HUES6 (cell line): ENCODE measurements around the gene RDM1.
A peak's percentile ranks its signal among the peaks of the same experiment; 100 is the strongest.

Source experiments
- H3K27ac ChIP-seq: 2 replicates; pipeline ENCODE4 v1.7.0; 2013; ENCODE audit warnings: low read depth, mild to moderate bottlenecking, low read length, inconsistent platforms
- H3K27me3 ChIP-seq: 2 replicates; pipeline ENCODE4 v1.6.1; 2013; ENCODE audit warnings: low read length; ENCODE audit not compliant: control insufficient read depth, insufficient read depth
- H3K36me3 ChIP-seq: 2 replicates; pipeline ENCODE4 v1.6.1; 2013; ENCODE audit warnings: low read length; ENCODE audit not compliant: control insufficient read depth, insufficient read depth
- H3K4me1 ChIP-seq: 2 replicates; pipeline ENCODE4 v1.6.1; 2013; ENCODE audit warnings: low read length; ENCODE audit not compliant: control insufficient read depth, insufficient read depth
- H3K4me3 ChIP-seq: 2 replicates; pipeline ENCODE4 v1.5.1; 2013; ENCODE audit warnings: low read depth, low read length
- H3K9ac ChIP-seq: one replicate; pipeline ENCODE4 v1.6.1; 2013; ENCODE audit warnings: mild to moderate bottlenecking, low read length
- H3K9me3 ChIP-seq: 2 replicates; pipeline ENCODE4 v1.6.1; 2013; ENCODE audit warnings: low read depth, low read length; ENCODE audit not compliant: control insufficient read depth, insufficient read depth

The RDM1 gene

GRCh38 chr17:35930211-35931065 lies at the start of gene RDM1:
Gene RDM1, minus strand, starts transcription at chr17:35930773. Its CDS starts 46 bp downstream, at chr17:35930727.
- Histone ChIP-seq H3K4me1 (peaks cover 11% of the 10 kb centered on the region), H3K9me3 (no peaks in the 10 kb centered on the region), H3K9ac (peak within 1 kb of the TSS; percentile 47), H3K36me3 (no peaks in the 10 kb centered on the region), H3K27me3 (peaks cover 4% of the 10 kb centered on the region; the same call in 1 of the 2 replicates), H3K27ac (no peak within 1 kb of the TSS), H3K4me3 (peak within 1 kb of the TSS; percentile 78)

- Histone ChIP-seq H3K36me3 (no peaks in the 10 kb centered on the region), H3K9ac (no peak overlapping the region)
Measured at GRCh38 chr17:35978346-35978745, 47.8 kb upstream of the RDM1 start.

GRCh38 chr17:35977509-35977908 lies 46.9 kb upstream of the RDM1 start:
- Histone ChIP-seq H3K36me3 (no peaks in the 10 kb centered on the region), H3K27ac (no peak overlapping the region), H3K27me3 (no peaks in the 10 kb centered on the region), H3K4me1 (no peaks in the 10 kb centered on the region), H3K9ac (no peak overlapping the region), H3K9me3 (no peaks in the 10 kb centered on the region), H3K4me3 (no peak overlapping the region)

More at GRCh38 chr17:35978346-35978745, 47.8 kb upstream of the RDM1 start:
- Histone ChIP-seq H3K27me3 (no peaks in the 10 kb centered on the region), H3K4me1 (no peaks in the 10 kb centered on the region), H3K27ac (no peak overlapping the region), H3K4me3 (no peak overlapping the region), H3K9me3 (no peaks in the 10 kb centered on the region)

GRCh38 chr17:35973333-35974260 lies 43.0 kb upstream of the RDM1 start:
- H3K9ac ChIP-seq = no peak overlapping the region
- H3K9me3 ChIP-seq = no peaks in the 10 kb centered on the region
- H3K36me3 ChIP-seq = no peaks in the 10 kb centered on the region
- H3K27ac ChIP-seq = no peak overlapping the region
- H3K4me1 ChIP-seq = peaks cover 4% of the 10 kb centered on the region
- no peaks in the 10 kb centered on the region for H3K27me3 ChIP-seq
- no peak overlapping the region for H3K4me3 ChIP-seq

- H3K9ac ChIP-seq = no peak overlapping the region
- no peaks in the 10 kb centered on the region for H3K36me3 ChIP-seq
- H3K27me3 ChIP-seq = no peaks in the 10 kb centered on the region
- H3K4me3 ChIP-seq = no peak overlapping the region
- no peak overlapping the region for H3K27ac ChIP-seq
- H3K4me1 ChIP-seq = peaks cover 4% of the 10 kb centered on the region
- H3K9me3 ChIP-seq = no peaks in the 10 kb centered on the region
Measured at GRCh38 chr17:35972945-35973332, 42.4 kb upstream of the RDM1 start.

- Histone ChIP-seq H3K27me3 (no peaks in the 10 kb centered on the region), H3K36me3 (no peaks in the 10 kb centered on the region), H3K4me3 (no peak overlapping the region), H3K27ac (no peak overlapping the region), H3K9me3 (no peaks in the 10 kb centered on the region), H3K9ac (no peak overlapping the region), H3K4me1 (peaks cover 4% of the 10 kb centered on the region)
Measured at GRCh38 chr17:35972535-35972934, 42.0 kb upstream of the RDM1 start.

- Histone ChIP-seq H3K36me3 (no peaks in the 10 kb centered on the region), H3K9ac (no peak overlapping the region), H3K4me1 (peaks cover 4% of the 10 kb centered on the region), H3K27ac (no peak overlapping the region), H3K9me3 (no peaks in the 10 kb centered on the region), H3K27me3 (no peaks in the 10 kb centered on the region), H3K4me3 (no peak overlapping the region)
Measured at GRCh38 chr17:35972066-35972465, 41.5 kb upstream of the RDM1 start.

GRCh38 chr17:35969558-35970380 lies 39.2 kb upstream of the RDM1 start:
- Histone ChIP-seq H3K27ac (no peak overlapping the region), H3K4me3 (no peak overlapping the region), H3K4me1 (peaks cover 4% of the 10 kb centered on the region), H3K9ac (no peak overlapping the region), H3K9me3 (no peaks in the 10 kb centered on the region), H3K27me3 (no peaks in the 10 kb centered on the region), H3K36me3 (no peaks in the 10 kb centered on the region)

- Histone ChIP-seq H3K4me1 (peaks cover 4% of the 10 kb centered on the region), H3K9me3 (no peaks in the 10 kb centered on the region), H3K9ac (no peak overlapping the region), H3K27ac (no peak overlapping the region), H3K36me3 (no peaks in the 10 kb centered on the region), H3K4me3 (no peak overlapping the region), H3K27me3 (no peaks in the 10 kb centered on the region)
Measured at GRCh38 chr17:35968520-35969054, 38.0 kb upstream of the RDM1 start.

- H3K36me3 ChIP-seq = no peaks in the 10 kb centered on the region
- peaks cover 4% of the 10 kb centered on the region for H3K4me1 ChIP-seq
- no peaks in the 10 kb centered on the region for H3K27me3 ChIP-seq
- no peak overlapping the region for H3K27ac ChIP-seq
- H3K9ac ChIP-seq = no peak overlapping the region
- no peak overlapping the region for H3K4me3 ChIP-seq
- H3K9me3 ChIP-seq = no peaks in the 10 kb centered on the region
Measured at GRCh38 chr17:35965272-35965671, 34.7 kb upstream of the RDM1 start.
